NCI-H2196 treated with DMSO at 0.1 percent for 48 hours (cell line): Measurements from ENCODE around the gene KCNG2.

Source experiments
- DNase-seq: peaks from one replicate; lab custom pipeline; 2025; ENCODE audit not compliant: unreplicated experiment; lab: John Stamatoyannopoulos, UW

Gene KCNG2

DNA sequence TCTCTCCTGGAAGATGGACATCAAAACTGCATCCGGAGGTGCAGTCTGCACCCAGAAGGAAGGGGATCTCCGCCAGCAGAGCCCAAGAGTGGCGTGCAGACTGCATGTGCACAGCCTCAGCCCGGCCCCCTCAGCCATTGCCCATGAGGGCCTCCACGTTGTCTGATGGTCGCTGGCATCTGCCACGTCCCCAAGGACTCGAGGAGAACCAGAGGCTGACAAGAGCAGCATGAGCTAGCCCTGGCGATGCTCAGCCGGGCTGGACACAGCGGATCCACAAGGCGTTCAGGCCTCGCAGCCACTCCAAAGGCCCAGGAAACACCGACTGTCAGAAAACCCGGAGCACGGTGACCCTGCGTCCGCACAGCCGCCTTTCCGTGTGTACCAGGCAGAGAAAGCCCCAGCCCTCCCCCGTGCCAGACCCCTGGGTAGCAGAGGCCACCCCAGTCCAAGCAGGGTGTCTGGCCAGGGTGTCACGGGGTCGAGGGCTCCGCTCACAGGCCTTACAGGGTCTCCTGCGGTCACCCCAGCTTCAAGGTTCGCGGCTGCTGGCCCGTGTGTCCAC lies 105.4 kb downstream of the KCNG2 start:
- DNase-seq: no peak

DNA sequence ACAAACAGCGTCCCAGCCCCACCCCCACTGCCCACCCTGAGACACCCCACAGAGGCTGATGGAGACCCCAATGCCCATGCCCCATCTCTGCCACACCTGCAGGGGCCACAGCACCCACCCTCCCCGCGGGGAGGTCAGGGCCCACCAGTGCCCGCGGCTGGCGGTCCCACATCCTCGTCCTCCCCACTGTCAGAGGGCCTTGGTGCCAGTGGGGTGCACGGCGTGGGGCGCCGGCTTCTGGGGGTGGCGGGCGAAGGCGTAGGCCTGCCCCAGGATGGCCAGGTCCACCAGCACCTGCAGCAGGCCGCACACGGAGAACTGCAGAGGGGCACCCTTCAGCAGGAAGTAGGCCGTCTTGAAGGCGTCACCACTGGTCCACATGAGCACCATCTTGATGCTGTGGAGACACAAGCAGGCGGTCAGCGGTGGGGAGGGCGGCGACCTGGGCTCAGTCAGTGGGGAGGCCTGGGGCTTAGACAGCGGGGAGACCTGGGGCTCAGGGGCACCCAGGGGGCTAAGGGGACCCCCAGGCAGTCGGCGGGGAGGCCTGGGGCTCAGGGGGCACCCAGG lies 106.1 kb downstream of the KCNG2 start:
- DNase-seq: no peak

DNA sequence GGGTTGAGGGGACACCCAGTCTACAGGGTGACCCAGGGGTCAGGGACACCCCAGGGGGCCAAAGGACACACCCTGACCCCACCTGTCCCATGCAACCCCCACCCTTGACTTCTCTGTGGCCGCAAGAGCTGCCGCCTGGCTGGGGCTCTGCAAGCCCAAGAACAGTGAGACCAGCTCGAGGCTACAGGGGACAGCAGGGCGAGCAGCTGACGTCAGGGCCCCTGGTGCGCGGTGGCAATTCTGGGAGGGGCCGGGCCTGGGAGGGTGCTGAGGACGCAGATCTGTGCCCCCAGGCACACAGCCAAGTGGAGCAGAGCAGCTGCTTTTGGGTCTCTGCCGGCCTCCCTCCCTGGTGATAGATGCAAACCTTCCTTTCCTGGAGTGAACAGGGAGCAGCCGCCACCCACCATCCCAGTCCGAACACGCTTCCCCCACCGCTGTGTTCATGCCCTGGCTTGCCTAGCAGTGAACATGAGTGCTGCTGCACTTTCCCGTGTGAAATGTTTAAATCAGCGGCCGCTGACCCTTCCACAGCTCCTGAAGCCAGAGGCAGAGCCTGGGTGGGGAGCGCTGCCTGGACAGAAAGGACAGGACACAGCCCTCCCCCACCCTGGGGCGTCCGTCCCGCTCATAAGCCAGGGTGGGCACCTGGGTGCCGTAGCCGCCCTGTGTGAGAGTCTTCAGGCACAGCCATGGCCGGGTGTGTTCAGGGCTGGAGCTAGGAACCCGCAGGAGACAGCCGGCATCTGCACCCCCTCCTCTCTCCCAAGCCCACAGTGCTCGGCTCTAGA lies 106.8 kb downstream of the KCNG2 start:
- no peak for DNase-seq

DNA sequence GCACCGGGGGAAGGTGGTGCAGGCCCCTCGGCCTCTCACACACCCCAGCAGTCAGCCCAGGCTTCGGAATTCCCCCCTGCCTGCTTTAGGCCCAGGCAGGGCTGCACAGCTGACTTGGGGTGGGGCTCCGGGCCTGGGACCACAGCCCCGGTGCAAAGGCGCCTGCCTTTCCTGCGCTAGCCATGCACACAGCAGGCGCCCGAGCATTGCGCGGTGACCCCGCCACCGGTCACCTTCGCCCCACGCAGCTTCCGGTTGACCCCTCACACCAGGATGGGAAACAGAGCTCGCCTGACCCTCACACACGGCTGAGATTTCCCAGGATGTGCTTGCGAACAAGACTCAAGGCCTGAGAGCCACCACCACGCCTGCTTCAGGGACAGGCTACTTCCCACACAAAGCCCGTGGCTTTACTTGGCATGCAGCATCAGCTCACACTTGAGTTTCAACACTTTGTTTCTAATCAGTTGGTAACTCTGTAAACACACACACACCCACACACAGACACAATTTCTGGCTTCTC lies 107.7 kb downstream of the KCNG2 start:
- DNase-seq: no peak

DNA sequence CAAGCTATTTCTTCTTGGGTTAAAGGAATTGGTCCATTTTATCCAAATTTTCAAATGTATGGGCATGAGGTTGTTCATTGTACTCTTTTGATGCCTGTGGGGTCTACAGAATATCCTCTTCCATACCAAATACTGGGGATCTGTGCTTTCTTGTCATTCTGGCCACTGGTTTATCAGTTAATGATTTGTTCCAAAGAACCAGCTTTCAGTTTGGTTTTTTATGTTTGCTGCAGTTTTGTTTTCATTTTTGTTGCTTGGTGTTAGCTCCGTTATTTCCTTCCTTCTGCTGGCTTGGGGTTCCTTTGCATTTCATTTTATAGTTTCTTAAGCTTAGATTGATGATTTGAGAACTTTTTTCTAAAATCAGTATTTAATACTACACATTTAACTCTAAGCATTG lies 108.3 kb downstream of the KCNG2 start:
- no peak for DNase-seq

DNA sequence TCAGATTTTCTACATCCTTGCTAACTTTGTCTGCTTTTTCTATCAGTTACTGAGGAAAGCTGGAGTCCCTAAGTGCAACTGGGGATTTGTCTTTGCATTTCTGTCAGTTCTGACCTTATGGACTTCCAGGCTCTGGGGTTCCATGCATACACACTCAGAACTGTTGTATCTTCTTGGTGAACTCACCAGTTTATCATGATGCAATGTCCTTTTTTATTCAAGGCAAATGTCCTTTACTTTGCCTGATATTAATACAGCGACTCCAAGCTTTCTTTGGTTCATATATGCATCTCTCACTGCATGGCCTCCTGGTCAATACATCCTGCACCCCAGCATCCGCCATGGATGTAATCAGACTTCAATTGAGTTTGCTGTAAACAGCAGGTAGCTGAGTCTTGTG lies 109.0 kb downstream of the KCNG2 start:
- DNase-seq: no peak

DNA sequence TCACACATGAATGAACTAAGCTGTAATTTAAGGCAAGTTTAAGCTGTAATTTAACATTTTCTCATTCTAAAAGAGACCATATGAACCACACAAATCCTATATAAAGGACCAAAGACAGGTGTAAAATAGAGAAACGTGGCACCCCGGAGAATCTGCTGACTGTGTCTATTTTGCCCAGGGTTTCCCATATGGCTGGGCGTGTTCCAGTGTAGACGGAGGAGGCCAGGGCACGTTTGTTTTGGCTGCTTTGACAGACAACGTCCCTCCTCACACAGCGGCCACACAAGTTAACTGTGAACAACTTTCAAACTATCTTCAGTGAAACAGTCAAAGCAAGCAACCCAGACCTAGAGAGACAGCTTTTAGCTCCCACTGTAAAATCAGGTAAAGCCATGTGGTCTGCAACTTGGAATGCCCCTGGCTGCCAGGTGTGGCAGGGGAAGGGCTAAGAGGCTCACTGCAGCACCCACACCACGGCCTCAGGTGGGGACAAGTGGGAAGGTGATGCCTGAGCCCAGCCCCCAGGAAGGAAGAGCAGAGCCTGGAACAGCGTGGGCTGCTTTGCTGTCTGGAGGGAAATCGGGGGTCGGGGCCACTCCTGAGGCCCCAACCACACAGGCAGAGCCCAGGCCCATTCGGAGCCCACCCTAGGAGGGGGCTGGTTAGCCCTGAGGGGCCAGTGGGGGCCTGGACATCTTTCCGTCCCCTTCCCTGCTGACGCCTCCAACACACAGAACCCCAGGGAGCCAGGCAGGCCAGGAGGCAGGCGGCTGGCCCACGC lies 113.0 kb downstream of the KCNG2 start:
- DNase-seq: no peak

DNA sequence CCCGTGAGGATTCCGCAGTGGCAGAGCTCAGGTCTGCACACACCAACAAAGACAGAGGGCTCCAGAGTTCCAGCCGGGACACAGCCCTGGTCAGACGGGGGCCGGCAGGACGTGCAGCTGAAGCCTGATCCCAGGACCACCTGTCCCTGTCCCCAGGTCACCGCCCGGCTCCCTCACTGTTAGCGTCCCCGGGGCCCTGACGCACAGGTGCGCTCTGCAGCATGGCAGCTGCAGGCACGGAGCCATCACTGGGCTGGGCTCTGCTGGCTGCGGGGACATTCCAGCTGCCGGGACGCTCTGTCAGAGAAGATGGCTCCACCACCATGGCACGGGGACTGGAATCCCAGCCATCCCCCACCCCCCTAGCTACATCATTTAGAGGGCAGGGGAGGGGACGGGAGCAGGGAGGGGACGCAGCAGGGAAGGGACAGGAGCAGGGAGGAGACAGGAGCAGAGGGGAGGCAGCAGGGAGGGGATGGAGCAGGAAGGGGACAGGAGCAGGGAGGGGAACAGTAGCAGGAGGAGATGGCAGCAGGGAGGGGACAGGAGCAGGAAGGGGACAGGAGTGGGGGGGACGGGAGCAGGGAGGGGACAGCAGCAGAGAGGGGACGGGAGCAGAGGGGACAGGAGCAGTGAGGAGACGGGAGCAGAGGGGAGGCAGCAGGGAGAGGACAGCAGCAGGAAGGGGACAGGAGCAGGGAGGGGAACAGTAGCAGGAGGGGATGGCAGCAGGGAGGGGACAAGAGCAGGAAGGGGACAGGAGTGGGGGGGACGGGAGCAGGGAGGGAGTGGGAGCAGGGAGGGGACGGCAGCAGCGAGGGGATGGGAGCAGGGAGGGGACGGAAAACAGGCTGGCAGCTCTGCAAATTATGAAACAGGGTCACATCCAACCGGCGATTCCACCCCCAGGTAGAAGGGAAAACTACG lies 113.9 kb downstream of the KCNG2 start:
- no peak for DNase-seq

DNA sequence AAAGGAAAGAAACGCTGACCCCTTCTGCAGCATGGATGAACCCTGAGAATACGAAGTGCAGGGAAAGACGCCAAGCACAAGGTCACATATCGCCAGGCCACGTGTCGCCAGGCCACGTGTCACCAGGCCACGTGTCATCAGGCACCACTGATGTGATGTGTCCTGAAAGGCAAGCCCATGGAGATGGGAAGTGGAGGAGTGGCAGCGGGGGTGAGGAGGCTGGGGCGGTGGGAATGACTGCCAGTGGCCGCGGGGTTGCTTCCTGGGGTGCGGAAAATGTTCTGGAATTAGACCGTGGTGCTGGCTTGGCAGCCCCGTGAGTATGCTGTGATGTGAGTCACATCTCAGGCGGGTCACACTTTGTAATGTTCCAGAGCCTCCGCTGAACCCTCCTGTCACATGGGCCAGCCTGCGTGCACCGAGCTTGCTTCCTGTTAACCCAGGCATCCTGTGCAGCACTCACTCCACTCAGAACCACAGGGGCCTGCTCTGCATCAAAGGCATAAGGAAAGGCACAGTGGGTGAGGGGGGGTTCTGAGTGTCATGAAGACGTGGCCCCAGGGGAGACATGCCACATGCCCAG lies 114.8 kb downstream of the KCNG2 start:
- DNase-seq: no peak

DNA sequence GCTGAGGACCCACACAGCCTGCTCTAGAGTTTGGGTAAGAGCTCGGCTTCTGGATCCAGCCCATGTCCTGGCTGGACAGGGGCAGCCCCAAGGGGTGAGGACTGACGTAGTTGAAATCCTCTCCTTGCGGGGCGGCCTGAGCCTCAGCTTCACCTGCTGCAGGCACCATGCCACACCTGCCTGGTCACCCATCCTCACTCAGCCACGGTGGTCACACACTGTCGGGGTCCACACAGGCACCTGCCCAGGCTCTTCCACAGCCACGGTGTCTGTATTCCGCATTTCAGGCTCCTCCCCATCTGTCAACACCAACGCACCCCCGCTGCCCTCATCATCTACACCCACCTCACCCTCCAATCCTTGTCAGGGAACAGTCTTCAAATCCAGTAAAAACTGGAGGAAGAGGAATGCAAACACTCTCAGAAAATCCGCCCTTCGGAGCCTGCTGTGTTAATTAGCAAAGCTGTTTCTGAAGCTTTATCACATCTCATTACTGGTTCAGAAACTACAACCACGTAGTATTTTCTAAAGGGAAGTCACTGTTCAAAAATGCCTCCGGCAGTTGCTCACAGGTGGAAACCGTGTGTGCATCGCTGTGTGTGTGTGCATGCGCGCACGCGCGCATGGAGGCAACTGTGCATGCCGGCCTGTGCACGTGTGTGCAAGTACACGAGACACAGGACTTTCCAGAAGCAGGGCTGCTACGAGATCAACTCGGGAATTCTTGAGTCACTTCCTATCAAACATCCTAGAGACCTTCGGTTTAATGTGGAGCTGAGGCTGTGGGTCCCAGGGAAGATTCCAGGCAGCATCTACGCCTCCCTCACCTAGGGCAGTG lies 115.5 kb downstream of the KCNG2 start:
- no peak for DNase-seq

DNA sequence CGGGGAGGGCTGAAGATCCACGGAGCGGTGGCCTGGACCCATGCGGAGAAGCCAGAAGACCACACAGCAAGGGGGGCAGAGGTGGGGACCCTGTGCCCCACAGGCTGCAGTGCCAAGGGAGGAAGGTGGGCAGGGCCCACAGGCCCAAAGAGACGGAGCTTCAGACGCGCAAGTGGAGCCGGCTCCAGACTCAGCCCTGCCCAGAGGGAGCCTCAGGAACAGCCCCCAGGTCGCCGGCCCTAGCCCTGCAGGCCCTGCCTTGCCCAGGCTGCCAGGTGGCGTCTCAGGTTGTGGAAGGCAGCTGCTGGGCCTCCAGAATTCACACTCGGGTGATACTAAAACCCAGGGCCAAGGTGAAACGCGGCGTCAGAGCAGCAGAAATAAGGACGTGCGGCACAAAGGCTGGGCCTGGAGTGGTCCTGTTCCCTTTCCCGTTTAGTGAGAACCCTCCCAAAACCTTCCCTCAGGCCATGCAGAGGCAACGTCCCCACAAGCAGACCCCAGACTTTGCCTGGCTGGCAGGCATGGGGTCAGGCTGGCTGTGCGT lies 116.9 kb downstream of the KCNG2 start:
- no peak for DNase-seq

DNA sequence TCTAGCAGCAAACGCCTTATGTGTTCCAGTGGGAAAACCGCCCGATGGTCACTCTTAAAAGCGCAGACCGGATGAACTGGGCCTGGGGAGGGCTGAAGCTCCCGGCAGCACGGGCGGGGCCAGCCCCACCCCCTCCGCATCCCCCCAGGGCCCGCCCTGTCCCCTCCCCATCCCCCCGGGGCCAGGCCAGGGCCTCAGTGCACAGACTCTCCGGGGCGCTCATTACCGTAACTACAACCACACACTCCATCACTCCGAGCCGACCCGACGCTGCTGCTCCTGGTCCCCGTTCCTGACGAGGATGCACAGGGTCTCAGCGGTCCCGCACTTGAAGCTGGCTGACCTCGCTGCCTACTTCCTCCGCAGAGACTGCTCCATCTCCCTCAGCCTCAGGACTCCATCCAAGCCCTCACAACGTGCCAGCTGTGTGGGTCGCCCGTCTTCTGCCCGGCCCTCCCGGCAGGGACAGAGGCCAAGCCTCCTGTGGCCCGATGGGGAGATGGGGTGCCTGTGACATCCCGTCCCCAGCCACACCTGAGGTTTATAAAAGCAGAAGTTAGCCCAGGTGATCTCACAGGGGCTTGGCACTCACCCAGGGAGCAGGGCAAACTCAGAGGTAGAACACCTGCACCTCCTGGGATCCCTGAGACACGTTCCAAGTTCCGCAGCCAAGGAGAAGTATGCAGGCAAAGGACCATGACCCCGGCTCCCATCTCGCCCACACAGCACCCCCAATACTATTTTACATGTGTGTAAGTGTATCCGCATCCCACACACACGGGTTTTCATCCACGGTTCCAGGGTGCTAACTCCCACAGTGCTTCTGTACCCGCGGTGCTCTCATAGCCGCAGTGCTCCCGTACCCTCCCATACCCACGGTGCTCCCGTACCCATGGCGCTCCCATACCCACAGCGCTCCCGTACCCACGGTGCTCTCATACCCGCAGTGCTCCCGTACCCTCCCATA lies 117.7 kb downstream of the KCNG2 start:
- DNase-seq: no peak

DNA sequence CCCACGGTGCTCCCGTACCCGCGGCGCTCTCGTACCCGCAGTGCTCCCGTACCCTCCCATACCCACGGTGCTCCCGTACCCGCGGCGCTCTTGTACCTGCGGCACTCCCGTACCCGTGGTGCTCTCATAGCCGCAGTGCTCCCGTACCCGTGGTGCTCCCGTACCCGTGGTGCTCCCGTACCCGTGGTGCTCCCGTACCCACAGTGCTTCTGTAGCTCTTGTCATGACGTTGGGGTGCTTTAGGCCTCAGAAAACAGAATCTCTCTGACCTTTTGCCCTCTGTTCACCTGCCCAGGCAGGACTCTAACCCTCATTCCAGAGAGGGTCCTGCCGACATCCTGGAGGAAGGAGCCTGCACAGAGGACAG lies 118.4 kb downstream of the KCNG2 start:
- DNase-seq: no peak

DNA sequence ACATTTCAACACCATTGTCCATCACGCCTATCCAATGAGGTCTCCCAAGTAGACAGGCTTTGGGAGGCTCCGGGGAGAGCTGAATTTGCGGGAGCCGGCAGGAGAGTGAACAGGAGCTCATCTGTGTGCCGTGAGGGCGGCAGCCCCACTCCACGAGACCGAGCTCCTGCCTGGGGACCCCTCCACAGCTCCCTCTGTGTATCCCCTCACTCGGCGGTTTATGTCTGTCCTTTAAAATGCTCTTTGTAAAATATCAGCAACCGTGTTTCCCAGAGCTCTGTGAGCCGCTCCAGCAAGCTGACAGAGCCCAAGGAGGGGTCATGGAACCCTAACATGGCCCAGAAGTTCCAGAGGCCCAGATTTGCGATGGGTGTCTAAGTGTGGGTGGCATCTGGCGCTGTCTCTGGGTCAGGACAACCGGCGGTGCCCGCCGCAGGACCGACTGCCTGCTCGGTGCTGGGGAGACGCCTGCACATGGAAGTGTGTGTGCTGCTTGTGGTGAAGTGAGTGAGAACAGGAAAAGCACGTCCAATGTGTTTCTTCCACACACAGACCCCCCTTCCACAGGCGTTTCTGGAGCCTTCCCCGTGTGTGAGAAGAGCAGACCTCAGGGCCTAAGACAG lies 118.9 kb downstream of the KCNG2 start:
- no peak for DNase-seq

DNA sequence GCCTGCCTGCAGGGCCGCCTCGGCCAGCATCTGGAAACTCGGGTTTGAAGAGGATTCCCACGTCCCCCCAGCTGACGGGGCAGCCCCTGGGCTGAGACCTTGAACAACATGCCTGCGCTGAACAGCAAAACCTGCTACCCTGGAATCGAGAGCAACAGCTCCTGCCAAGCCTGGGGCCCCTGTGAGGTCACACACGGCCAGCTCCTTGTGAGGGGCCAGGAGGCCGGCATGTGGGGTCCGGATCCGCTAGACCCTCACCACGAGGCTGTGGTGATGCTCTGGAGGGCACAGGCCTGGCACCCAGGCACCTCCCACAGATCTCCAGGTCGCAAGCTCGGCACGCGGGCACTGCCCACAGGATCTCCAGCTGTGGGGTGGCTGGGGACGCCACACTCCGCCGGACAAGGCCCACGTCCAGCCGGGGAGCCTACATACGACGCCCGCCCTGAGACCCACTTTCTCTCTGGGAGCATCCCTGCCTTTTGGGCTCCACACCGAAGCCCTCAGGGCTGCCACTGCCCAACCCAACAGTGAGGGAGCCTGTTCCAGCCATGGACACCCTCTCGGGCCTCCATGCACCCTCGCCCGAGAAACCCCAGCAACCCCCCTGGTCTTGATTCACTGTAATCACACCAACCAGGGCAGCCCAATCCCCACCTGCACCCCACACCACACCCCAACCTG lies 119.6 kb downstream of the KCNG2 start:
- DNase-seq: no peak

DNA sequence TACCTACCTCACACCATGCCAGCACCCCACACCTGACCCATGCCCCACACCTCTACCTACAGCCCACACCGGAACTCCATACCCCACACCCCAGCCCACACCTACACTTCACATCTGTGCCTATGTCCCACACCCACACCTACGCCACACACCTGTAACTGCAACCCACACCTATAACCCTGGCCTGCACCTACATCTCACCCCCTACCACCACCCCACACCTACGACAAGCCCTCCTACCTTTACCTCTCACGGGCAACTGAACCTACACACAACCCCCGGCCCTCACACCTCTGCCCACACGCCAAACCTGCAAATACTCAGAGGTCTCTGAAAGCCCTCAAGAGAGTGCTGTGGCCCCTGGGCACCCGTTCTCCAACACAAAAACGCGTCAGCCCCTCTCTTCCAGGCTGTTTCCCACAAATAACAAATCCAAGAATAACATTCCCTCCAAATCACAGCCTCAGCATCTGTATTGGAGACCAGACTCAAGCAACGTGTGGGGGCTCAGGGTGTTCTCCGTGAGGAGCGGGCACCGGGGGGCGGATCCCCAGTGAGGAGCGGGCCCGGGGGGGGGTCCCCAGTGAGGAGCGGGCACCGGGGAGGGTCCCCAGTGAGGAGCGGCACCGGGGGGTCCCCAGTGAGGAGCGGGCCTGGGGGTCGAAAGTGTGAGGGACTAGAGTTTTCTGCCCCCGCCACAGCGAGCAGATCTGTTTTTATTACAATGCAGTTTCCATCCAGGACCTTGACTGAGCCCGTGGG lies 120.3 kb downstream of the KCNG2 start:
- no peak for DNase-seq
